HG03520 (cell line): ENCODE measurements around the gene ALK.
"Not testable (repeated sequence)": the region's sequence is repeated elsewhere in the genome, so short reads cannot be mapped to it uniquely, and the experiment has no call there.

Experiments used
- ATAC-seq: cut with Tn5 transposase; IDR thresholded peaks from one replicate; pipeline ENCODE4 v1.9.1; 2021; ENCODE audit warnings: mild to moderate bottlenecking, moderate library complexity; ENCODE audit not compliant: unreplicated experiment

The ALK gene

DNA sequence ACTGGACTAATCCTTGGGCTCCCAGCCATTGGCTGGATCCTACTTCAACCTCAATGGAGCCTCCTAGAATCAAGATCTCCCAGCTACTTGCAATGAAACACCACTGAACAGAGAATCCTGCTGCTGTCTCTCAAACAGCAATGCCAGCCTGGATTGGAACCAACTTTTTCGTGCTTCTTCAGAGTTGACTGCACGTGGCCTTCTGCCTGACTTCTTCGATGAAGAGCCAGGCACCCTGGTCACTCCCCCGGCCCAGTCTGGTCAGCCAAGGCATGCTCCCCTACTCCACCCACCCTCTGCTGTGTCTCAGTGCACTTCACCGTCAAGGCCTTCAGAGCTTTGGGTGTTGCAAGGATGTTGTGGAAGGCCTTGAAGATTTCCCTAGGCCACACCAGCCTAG lies 657.5 kb downstream of the ALK start:
- no peak for ATAC-seq

DNA sequence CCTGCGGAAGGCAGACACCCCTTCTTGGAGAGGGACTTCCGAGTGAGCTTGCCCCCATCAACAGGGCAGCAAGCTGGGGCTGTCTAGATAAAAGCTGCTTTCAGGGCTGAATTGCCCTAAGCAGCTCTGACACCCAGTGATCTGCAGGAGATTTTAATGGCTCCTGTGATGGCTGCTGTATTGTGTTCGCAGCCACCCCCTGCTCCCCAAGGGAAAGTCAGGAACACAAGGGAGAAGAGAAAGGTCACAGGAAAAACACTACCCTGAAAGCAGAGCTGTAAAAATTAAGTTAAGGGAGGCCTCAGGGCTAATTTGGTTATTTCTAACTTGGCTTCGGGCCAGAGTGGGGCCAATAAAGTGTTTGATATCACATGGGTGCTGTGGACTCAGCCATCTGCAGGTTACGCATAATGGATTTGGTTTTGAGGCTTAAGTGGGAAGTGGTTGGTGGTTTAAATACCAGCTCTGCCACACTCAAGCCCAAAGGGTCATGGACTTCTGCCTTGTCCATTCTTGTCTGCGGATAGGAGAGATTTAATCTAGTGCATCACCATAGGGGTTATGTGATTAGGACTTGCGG lies 658.6 kb downstream of the ALK start:
- ATAC-seq = no peak

DNA sequence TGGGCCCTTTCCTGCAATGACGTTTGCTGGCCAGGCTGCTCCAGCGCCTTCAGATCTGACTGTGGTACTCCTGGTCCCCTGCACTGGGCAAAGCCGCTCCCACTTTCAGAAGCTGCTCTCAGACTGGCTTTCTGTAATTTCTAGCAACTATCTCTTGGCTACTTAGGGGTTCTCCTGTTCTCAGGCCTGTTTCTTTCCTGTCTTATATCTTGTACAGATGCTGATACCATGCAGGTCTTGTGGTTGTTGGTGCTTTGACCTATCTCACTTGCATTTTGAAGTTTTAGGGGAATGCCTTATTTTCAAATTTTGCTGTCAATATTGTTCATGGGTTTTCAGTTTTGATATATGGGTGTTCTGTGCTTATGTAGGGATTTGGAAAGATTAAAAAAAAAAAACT lies 660.4 kb downstream of the ALK start:
- no peak for ATAC-seq

DNA sequence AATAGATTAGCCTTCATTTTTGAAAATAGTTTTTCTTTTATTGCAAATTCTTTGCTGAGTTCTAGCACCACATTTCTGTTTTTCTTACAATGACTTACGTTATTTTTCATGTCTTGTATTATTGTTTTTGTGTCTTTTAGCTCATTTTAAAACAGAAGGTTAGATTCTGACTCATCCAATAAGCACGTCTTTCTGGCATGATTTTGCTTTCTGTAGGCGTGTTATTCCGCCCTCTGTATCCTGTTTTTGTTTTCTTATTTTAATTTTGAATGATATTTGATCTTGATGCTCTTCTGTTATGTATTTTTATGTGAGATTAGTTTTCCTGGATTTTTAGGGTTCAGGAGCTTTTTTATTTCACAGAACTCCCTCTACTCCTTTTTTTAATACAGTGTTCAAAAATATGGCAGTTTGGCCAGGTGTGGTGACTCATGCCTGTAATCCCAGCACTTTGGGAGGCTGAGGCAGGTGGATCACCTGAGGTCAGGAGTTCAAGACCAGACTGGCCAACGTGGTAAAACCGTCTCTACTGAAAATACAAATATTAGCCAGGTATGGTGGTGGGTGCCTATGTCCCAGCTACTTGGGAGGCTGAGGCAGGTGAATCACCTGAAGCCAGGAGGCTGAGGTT lies 661.1 kb downstream of the ALK start:
- ATAC-seq = no peak

DNA sequence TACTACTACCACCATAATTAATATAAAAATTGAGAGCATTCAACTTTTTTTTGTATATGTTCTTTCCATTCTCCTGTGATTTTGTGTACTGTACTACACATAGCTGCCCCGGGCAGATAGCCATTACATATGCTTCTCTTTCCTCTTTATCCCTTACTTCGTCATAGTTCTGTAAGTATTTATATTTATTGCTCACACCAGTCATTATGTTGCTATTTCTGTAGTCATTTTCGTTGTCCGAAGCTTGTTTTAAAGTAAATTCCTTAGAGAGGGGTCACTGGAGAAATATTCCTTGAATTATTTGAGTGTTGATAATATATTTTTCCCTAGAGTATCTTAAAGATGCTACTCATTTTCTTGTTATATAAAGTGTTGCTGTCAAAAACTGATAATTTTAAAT lies 662.2 kb downstream of the ALK start:
- ATAC-seq = no peak

DNA sequence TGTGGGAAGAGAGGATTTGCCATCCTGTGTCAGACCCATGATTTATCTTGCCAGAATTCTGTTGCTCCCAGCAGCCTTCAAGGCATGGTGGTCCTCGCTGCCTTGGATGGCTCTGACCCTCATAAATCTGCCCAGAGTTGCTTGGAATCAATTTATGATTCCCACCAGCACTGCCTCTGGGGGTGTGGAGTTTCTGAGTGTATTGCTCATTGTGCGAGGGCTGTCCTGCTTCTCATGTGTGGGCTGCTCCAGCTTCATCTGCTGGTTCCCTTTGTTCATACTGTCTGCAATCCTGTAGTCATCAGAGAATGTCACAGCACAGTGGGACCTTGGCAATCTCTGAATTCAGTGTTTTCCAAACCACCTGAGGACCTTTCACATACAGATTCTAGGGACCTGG lies 666.4 kb downstream of the ALK start:
- no peak for ATAC-seq

DNA sequence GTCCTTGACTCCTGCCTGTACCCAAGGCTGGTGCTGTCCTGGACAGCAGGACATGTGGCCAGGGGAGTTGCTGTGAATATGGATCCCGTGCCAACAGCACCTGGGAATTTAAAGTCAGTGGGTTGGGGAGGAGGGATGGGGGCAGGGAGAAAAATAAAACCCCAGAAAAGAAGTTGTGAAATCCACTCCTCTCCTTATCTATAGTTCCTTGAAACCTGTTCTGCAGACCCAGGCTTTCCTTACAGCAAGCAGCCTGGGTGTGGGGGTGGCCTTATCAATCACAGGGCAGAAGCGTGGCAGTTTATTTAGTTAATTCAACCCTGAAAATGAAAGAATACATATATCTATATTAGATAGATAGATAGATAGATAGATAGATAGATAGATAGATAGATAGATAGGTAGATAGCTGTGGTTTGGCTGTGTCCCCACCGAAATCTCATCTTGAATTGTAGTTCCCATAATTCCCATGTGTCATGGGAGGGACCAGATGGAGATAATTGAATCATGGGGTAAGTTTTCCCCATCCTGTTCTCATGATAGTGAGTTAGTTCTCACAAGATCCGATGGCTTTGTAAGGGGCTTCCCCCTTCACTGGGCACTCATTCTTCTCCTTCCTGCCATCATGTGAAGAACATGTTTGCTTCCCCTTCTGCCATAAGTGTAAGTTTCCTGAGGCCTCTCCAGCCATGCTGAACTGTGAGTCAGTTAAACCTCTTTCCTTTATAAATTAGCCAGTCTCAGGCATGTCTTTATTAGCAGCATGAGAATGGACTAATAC lies 667.7 kb downstream of the ALK start:
- ATAC-seq = not testable (repeated sequence)

DNA sequence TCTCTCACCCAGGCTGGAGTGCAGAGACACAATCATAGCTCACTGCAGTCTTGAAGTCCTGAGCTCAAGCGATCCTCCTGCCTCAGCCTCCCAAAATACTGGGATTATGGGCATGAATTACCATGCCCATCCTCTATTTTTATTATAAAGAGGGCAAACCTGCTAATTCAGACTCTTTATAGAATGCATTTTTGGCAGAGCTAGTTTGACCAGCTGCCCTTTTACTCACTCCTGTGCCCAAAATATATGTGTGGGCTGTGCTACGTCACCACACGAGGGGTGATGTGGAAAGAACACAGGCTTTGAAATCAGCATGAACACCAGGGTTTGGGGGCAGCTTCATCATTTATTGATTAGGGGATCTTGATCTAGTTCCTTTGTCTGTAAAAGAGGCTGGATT lies 668.4 kb downstream of the ALK start:
- ATAC-seq = no peak

DNA sequence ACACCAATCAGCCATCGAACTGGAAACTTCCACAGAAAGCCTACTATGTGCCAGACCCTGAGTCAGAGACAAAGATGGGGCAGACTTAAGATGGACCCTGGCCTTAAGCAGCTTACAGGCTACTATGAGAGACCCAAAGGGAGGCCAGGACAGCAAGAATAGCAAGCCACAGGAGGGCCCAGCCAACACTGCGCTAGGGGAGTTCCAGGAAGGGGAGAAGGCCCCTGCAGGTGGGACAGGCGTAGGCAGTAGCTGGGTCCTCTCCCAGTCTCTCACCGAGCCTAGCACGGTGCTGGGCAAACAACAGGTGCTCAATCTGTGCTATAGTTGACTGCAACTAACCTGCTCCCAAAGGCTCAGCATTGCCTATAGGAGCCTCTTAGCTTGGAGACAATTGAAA lies 670.0 kb downstream of the ALK start:
- ATAC-seq = no peak

DNA sequence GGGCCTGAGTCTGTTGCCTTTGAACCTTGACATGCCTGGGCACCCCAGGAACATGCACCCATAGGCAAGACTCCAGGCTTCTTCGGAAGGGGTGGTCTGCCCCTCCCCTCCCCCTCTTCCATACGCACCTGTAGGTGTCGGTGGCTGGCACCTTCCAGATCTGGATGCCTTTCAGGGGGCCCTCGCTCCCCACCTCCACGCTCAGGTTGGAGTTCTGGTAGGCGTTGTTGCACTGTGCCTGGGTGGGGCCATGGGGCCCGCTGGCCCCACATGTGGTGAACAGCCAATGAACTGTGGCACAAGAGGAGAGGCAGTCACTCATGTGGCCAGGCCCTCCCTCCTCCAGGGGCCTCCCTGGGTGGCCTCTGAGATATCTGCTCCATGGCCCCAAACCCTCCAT lies 670.4 kb downstream of the ALK start:
- no peak for ATAC-seq

DNA sequence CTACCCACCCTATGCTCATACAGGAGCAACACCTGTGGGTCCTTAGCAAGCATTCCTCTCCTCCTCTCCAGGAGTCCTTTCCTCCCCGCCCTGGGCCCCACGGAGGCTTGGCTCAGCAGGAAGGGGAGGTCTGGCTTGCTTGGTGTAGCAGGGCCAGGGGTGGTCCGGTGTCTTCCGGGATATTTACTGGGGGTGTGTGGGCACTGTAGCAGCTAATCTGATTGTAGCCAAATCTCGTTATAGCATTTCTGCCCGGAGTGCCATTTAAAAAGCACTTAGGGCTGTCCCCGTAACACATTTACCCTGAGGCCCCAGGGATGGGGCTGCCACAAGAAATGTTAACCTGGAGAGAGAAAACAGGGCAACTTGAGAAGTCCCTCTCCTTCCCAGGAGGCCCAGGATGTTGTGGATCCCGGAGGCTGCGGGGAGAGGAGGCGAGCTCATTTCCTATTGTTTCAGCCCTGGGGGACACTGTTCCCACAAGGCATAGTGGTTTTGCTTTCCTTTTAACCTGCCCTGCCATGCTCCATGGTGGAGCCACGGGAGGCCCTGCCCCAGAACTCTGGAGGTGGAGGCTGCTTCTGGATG lies 671.6 kb downstream of the ALK start:
- ATAC-seq = no peak

DNA sequence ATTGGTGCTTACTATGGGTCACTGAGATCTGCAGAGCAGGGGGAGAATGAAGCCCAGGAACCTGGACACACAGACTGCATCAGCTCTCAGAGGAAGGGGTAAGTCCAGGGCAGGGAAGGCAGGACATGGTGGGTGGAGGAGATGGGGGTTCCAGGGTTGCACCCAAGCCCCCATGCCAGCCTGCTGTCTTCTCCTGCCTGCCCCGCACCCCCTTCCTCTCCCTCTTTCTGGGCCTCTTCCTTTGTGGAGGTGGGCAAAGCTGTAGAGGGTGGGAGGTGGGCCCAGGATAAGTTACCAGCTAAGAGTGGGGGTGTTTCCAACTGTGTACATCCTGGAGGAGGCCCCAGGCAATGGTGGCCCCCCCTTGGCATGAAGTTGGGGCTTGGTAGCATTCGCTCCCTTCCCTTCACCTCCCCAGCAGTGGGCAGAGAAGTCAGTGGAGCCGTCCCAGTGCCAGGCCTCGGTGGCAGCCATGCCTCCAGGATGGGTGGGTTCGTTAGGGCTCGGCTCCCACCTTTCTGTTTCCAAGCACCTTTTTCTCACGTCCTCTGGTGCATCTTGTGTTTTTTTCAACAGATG lies 674.0 kb downstream of the ALK start:
- no peak for ATAC-seq

DNA sequence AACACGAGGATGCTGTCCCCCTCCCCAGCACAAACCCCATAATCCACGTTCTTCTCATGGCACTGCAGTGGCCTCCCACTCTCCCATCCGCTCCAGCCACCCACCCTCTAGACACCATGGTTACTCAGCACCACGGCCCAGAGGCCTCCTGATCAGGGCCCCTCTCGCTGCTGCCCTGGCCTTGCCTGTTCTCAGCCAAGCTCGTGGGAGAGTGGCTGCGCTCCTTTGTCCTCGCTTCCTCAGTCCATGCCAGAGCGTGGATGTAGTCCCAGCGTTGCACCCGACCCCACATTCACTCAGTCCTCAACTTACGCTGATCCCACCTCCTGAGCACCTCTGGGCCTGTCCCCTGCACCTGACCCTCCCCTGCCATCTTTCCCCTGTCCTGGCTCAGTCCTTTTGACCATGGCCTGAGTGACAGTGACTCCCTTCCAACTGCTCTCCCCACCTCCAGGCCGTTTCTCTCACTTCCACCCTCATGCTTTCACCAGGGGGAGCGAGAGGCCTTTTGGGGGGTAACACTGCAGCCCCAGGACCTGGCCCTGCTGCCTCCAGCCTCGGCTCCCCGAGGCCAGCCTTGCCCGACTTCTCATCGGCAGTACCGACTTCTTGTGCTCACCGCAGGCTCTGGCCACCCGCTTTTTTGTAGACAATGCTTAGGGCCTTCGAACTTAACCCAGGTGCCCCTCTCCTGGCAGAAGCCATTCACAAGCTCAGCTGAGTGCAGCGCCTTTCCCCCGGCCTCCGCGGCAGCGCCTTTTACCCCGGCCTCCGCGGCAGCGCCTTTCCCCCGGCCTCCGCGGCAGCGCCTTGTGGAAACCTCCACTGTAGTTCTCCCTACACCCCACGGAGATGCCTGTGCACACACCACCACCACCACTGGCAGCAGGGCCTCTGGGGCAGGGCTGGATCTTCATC lies 674.7 kb downstream of the ALK start:
- no peak for ATAC-seq

DNA sequence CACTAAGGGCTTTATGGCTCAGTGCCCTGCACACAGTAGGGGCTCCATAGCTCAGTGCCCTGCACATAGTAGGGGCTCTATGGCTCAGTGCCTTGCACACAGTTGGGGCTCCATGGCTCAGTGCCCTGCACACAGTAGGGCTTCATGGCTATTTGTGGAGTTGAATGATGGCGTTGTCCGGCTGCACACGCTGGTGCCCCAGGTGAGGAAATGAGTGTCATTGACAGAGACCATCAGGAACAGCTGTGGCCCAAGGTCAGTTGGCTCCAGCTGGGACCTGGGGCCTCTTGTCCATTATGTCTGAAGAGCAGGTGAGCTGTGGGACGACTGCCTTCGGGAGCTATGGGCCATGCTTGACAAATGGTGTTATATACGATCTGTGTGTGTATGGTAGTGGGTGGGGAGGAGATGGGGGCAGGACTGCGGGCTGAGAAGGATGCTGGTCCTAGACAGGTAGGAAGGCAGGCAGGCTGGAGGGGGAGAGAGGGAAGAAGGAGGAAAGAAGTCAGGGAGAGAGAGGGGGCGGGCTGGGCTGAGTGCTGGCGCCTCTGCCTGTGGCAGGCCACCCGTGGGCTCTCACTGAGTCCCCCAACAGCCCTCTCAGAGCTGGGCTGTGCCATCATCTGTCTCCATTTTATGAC lies 675.5 kb downstream of the ALK start:
- no peak for ATAC-seq

DNA sequence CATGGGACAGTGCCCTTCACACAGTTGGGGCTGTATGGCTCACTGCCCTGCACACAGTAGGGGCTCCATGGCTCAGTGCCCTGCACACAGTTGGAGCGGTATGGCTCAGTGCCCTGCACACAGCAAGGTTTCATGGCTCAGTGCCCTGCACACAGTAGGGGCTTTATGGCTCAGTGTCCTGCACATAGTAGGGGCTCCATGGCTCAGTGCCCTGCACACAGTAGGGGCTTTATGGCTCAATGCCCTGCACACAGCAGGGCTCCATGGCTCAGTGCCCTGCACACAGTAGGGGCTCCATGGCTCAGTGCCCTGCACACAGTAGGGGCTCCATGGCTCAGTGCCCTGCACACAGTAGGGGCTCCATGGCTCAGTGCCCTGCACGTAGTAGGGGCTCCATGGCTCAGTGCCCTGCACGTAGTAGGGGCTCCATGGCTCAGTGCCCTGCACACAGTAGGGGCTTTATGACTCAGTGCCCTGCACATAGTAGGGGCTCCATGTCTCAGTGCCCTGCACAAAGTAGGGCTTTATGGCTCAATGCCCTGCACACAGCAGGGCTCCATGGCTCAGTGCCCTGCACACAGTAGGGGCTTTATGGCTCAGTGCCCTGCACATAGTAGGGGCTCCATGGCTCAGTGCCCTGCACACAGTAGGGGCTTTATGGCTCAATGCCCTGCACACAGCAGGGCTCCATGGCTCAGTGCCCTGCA lies 676.2 kb downstream of the ALK start:
- not testable (repeated sequence) for ATAC-seq

DNA sequence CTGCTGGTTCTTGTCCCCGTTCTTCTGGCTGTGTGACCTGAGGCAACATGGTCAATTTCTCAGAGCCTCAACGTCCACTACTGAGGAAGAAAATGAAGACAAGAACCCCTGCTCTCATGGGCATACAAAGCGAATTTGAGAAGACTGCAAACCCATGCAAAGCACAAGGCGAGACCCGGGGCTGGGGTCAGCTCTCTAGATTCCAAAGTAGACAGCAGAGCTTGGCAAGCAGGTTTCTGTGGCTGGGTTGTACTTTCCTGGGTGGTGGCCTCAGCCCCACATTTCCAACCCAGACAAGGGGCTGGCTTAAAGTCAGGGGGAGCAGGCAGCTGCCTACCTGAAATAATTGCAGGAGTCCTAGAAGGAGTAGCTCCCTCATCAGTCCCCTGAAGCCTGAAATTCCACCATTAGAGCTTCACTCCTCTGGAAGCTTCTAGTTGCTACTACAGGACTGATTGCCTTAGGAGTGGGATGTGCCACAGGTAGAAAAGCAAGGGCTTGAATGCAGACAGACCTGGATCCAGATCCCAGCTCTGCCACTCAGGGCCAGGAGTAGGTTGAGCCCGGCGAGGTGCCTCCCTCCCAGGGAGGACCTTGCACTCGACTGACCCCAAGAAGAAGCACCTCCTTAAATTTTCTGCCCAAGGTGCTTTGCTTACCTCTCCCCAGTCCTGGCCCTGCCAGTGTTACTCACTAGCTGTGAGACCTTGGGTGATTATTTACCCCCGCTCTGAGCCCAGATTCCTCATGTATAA lies 678.6 kb downstream of the ALK start:
- ATAC-seq = no peak

DNA sequence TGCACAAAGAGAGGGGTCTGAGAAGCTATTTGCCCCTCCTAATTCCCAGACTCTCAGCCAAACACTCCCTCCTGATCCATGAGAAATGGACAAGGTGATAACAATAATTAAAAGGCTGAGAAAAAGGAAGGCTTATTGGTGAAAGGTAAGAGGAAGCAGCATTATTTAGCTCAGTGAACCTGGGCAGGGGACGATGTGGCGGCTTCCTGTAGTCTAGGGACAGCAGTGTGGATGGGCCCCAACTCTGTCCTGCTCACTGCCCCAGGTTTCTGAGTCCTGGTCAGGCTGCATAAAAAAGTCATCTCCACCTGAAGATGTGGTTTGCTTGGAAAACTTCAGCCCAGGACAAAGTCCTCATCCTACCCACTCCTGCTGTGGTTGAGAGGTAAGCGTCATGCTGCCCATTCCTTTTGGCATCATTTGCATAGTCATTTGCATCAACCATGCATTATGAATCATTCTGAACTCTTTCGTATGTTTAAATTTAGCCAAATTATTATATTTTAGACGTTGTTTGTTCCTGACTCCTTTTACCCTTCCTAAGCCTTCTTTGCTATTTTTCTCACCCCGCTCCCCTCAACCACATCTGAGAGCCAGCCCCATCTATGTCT lies 679.3 kb downstream of the ALK start:
- ATAC-seq = no peak

DNA sequence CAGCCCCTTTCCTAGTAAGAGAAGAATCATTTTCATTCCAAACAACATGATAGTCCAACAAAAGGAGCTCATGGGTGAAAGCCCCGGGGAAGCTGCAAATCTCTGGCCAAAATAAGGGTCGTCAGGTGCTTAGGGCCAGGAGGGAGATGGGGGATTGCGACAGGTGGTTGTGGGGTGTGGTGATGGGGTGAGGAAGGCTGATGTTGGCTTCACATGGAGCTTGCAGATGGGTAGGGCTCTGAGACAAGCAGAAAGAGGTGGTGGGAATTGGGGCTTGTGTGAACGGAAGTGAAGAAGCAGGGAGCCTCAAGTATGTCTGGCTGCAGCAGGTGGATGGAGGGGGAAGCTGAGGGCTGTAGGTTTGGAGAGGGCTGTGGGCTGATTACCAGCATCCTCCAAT lies 680.0 kb downstream of the ALK start:
- no peak for ATAC-seq
